ENCODE measurements around the gene TSHZ1.
A peak's percentile ranks its signal among the peaks of the same experiment; 100 is the strongest.

TSHZ1 gene

DNA sequence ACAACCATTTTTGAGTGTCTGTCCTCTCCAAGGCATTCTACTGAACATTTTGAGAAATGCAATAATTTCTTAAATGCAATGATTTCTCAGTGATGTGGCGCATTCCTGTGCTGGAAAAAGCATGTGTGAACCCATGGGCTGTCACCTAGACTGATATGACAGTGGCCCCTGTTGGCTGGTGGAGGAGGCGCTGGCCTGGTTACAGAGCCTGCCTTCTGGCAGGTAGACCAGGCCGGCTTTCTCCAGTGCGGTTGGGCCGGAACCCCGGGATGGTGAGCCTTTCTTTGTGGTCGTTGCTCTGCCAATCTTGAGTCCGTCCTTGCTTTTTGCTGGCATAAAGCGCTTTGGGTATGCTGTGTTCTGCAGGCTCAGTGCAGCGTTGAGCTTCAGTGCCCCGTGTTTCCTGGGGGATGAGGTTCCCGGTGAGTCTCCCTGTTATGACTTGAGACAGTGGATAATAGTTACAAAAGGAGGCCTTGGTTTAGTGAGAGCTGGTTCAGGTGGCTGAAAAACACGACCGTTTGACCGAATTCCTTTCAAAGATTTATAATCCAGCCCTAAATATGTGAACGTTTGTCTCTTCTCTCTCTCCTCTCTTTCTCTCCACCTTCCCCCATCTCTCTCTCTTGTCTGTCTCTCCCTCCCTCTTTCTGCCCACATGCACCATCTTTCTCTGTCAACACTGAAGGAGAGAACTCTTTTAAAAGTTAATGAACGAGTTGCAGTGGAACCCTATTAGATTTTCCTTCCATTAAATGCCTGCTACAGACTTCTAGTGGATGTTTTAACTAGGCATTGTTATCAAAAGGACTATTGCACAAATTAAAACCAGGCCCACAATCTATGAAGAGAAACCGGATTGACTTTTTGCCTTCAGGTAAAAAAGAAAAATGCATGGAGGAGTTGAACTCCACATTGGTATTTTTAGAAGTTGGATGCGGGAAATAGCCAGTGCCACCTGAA is 34.0 kb downstream of the TSHZ1 start:
- DNase-seq (ENCODE audit: low read depth, low spot score): peak; percentile 12
- in situ Hi-C loops (cut with HindIII; ENCODE audit: low sequenced_read_pairs): no loop called here
- no peak overlapping the region for H3K4me3 ChIP-seq (ENCODE audit: low read depth, low read length)
- TF ChIP-seq CTCF (IDR thresholded peaks at IDR 0.05; ENCODE audit: low read depth, low read length): peak; percentile 33

DNA sequence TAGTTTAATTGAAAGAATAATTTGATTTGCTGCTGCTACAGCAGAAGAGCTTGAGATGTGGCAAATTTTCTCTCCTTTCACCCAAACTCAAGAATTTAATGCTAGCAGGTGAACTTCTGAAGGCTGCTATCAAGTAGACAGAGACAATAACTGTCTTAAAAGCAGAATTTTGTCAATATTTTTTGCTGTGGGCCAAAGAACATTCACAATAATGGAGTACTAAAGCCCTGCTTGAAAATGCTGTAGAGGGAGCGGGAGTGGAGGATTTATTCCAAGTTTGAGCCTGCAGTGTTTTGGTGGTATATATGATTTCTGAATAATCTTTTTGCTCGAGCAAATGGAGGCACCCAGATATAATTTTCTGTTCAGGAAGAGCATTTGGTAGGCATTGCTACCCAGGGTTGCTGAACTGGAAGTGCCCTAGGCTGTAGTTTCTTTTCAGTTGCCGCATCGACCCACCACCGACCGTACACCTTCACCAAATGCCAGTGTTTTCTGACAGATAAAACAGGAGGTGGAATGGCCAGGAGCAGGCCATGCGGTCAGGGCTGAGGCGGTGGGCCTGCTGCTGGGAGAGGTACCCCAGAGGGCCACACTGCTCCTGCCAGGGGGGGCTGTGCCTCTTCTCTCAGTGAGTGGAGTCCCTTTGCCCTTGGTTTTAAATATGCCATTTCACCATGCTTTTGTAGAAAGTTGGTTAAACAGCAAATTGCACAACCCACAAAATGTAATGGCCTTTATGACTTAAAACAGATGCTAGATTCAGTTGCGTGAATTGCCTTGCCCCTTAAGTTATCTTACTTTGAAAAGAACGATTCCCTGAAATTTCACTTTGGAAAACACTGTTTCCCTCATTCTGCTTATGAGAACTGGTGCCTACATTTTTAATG is 36.4 kb downstream of the TSHZ1 start:
- DNase-seq (ENCODE audit: low read depth, low spot score): no peak
- TF ChIP-seq CTCF (IDR thresholded peaks at IDR 0.05; ENCODE audit: low read depth, low read length): no peak
- H3K4me3 ChIP-seq (ENCODE audit: low read depth, low read length): peak overlapping the region; percentile 36
- in situ Hi-C loops (cut with HindIII; ENCODE audit: low sequenced_read_pairs): no loop called here

- peak overlapping the region; percentile 36 for H3K4me3 ChIP-seq (ENCODE audit: low read depth, low read length)
- TF ChIP-seq CTCF (IDR thresholded peaks at IDR 0.05; ENCODE audit: low read depth, low read length): no peak
- DNase-seq (ENCODE audit: low read depth, low spot score): peak; percentile 86
- in situ Hi-C loops (cut with HindIII; ENCODE audit: low sequenced_read_pairs): no loop called here
Observed at GRCh38 chr18:75247611-75248421, 37.2 kb downstream of the TSHZ1 start.

DNA sequence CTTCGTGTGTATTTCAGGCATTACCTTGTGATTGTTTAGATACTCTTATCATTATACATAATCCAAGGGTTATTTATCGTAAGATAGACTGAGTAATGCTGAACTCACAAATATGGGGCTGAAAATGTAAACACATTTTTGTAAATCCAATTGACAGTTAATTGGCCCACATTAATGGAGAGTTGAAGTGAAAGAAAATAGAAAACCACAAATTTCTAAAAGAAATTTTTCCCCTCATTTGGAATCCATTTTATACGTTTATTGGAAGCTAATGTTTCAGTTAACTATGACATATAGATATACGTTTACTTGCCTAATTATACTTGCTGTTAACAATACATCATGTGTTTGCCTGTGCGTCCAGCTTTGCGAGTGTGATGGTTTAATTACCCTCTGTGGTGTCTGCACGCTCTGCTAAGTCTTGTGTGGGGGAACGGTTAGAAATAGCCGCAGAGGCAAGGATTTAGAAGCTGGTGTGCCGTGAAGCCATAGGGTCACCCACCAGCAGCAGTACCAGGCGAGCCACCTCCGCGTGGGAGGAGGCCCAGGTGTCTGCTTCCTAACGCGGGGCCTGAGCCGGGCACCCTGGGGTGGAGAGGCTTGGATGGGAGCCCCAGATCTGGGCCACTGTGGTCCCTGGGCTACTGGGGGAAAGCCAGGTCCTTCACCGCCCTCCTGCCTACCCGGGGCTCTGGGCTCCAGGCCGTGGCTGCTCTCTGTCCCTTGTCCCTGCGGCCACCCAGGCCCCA is 38.0 kb downstream of the TSHZ1 start:
- no peak for DNase-seq (ENCODE audit: low read depth, low spot score)
- in situ Hi-C loops (cut with HindIII; ENCODE audit: low sequenced_read_pairs): no loop called here
- TF ChIP-seq CTCF (IDR thresholded peaks at IDR 0.05; ENCODE audit: low read depth, low read length): no peak
- H3K4me3 ChIP-seq (ENCODE audit: low read depth, low read length): peak overlapping the region; percentile 36

- no peak for TF ChIP-seq CTCF (IDR thresholded peaks at IDR 0.05; ENCODE audit: low read depth, low read length)
- no peak overlapping the region for H3K4me3 ChIP-seq (ENCODE audit: low read depth, low read length)
- DNase-seq (ENCODE audit: low read depth, low spot score): no peak
- in situ Hi-C loops (cut with HindIII; ENCODE audit: low sequenced_read_pairs): no loop called here
Observed at GRCh38 chr18:75249175-75249518, 38.5 kb downstream of the TSHZ1 start.

Measured in astrocyte of the spinal cord (primary cell).